B cell (primary cell): ENCODE data around the gene C19orf53. TPM values are rescaled to one million over a fixed set of nuclear protein-coding genes. Genes with fewer than 3 reads are reported as not detected.
A peak's percentile ranks its signal among the peaks of the same experiment; 100 is the strongest.

Source experiments
- ATAC-seq: fragments of 200-7000 bp; cut with Tn5 transposase; one replicate; pipeline ENCODE4 v1.10.0; 2021; ENCODE audit warnings: low read depth, mild to moderate bottlenecking, moderate number of reproducible peaks, moderate library complexity
- CTCF ChIA-PET: fragments of 350-600 bp; sonication (Branson Sonifier 250); formaldehyde crosslinking; loops from one replicate; lab custom pipeline; 2021; ENCODE audit warnings: antibody characterized with exemption, inconsistent platforms; lab: Charles Lee
- POLR2A ChIA-PET: fragments of 350-600 bp; sonication (Branson Sonifier 250); formaldehyde crosslinking; loops from one replicate; lab custom pipeline; 2021; ENCODE audit warnings: antibody characterized with exemption; lab: Charles Lee
- DNase-seq: peaks from one replicate; pipeline ENCODE4 v3.0.0; 2013
- H2AFZ ChIP-seq: 2 replicates; pipeline ENCODE4 v1.6.1; 2012; ENCODE audit warnings: mild to moderate bottlenecking, low read depth, low read length; ENCODE audit not compliant: insufficient read depth, poor library complexity, severe bottlenecking
- H3K27ac ChIP-seq, 2 donors: 1 replicate in 1 of 2; 2 replicates in 1 of 2; pipeline ENCODE4 v1.5.1; 2012 to 2013; ENCODE audit warnings: low read length in 2 of 2, mild to moderate bottlenecking in 2 of 2, moderate library complexity in 1 of 2
- H3K27me3 ChIP-seq, 4 experiments: fragments of 200-600 bp in 1 of 4; sonication (generic) in 1 of 4; replicated peaks in 1 of 4; 1 replicate in 2 of 4; 2 replicates in 2 of 4; pipeline versions ENCODE4 v1.6.1 to v1.7.0; 2013 to 2016; ENCODE audit warnings: low read length in 3 of 4, mild to moderate bottlenecking in 2 of 4, mixed read lengths in 1 of 4, moderate library complexity in 1 of 4; ENCODE audit not compliant: insufficient read depth in 4 of 4, control insufficient read depth in 3 of 4; ENCODE audit errors: control extremely low read depth in 1 of 4
- H3K36me3 ChIP-seq, 2 experiments: replicated peaks in 1 of 2; 1 replicate in 1 of 2; 2 replicates in 1 of 2; pipeline versions ENCODE4 v1.6.1 to v1.7.1; 2013; ENCODE audit warnings: low read length in 1 of 2; ENCODE audit not compliant: insufficient read depth in 2 of 2, control insufficient read depth in 1 of 2; ENCODE audit errors: control extremely low read depth in 1 of 2, extremely low read depth in 1 of 2
- H3K4me1 ChIP-seq, 2 donors: fragments of 200-600 bp in 1 of 2; sonication (generic) in 1 of 2; 1 replicate in 1 of 2; 2 replicates in 1 of 2; pipeline versions ENCODE4 v1.5.1 to v1.6.1; 2013 to 2017; ENCODE audit warnings: low read length in 2 of 2; ENCODE audit not compliant: control insufficient read depth in 2 of 2, insufficient read depth in 2 of 2
- H3K4me2 ChIP-seq: replicated peaks from 2 replicates; pipeline ENCODE3; 2012; ENCODE audit warnings: mild to moderate bottlenecking, low read depth, low read length; ENCODE audit not compliant: poor library complexity, severe bottlenecking
- H3K4me3 ChIP-seq, 5 experiments: fragments of 200-600 bp in 1 of 5; sonication (generic) in 1 of 5; 1 replicate in 3 of 5; 2 replicates in 2 of 5; pipeline versions ENCODE4 v1.5.1 to v1.7.0; 2011 to 2016; ENCODE audit warnings: low read length in 4 of 5, mild to moderate bottlenecking in 4 of 5, low read depth in 2 of 5, control low read depth in 1 of 5, moderate library complexity in 1 of 5; ENCODE audit not compliant: insufficient read depth in 1 of 5; ENCODE audit errors: control extremely low read depth in 1 of 5, extremely low read depth in 1 of 5
- H3K79me2 ChIP-seq: fragments of 200-600 bp; sonication (generic); one replicate; pipeline ENCODE4 v1.6.0; 2016; ENCODE audit warnings: low read length; ENCODE audit not compliant: control insufficient read depth, insufficient read depth
- H3K9ac ChIP-seq: fragments of 200-600 bp; sonication (generic); 2 replicates; pipeline ENCODE4 v1.6.1; 2017; ENCODE audit warnings: mild to moderate bottlenecking, low read length, moderate library complexity
- H3K9me3 ChIP-seq, 3 donors: one replicate each; pipeline versions ENCODE4 v1.6.1 to v1.7.1; 2013; ENCODE audit warnings: low read length in 2 of 3; ENCODE audit not compliant: control insufficient read depth in 2 of 3, insufficient read depth in 1 of 3; ENCODE audit errors: control extremely low read depth in 1 of 3
- H4K20me1 ChIP-seq: 2 replicates; pipeline ENCODE4 v1.6.0; 2012; ENCODE audit warnings: mild to moderate bottlenecking, low read length; ENCODE audit not compliant: insufficient read depth, control insufficient read depth, poor library complexity, severe bottlenecking
- H3K27ac Mint-ChIP-seq: one replicate; pipeline ENCODE4 v1.8.0; 2021; ENCODE audit warnings: mixed read lengths
- H3K27me3 Mint-ChIP-seq: one replicate; pipeline ENCODE4 v1.8.0; 2021; ENCODE audit warnings: mixed read lengths
- H3K4me1 Mint-ChIP-seq: one replicate; pipeline ENCODE4 v1.8.0; 2021; ENCODE audit warnings: mixed read lengths
- H3K4me3 Mint-ChIP-seq: one replicate; pipeline ENCODE4 v1.8.0; 2021; ENCODE audit warnings: mixed read lengths
- H3K9me3 Mint-ChIP-seq: one replicate; pipeline ENCODE4 v1.8.0; 2022; ENCODE audit warnings: mixed read lengths; ENCODE audit not compliant: insufficient read depth
- EZH2 ChIP-seq: IDR thresholded peaks from 2 replicates; pipeline ENCODE4 v1.6.1; 2012; ENCODE audit warnings: borderline replicate concordance, low read depth, mild to moderate bottlenecking, moderate library complexity, low read length; ENCODE audit not compliant: insufficient read depth, poor library complexity, severe bottlenecking
- WGBS: methylation state at CpG from one replicate; pipeline ENCODE4 v1.1.5; 2013; ENCODE audit warnings: missing lambda C conversion rate; ENCODE audit not compliant: insufficient coverage; 5-methylcytosine and 5-hydroxymethylcytosine counted together
- intact Hi-C: fragments of 100-400 bp; cut with micrococcal nuclease; formaldehyde crosslinking; loops from one replicate; pipeline ENCODE4 v1.10.0; 2022
- polyA plus RNA-seq: library from polyadenylated mRNA; depleted of rRNA; stranded (reverse); fragments of >200 nt; gene quantifications from 2 replicates; pipeline ENCODE4 v1.2.3, GENCODE V29; 2012
- total RNA-seq, 2 donors: library from RNA; stranded (reverse); fragments of 120-200 nt in 1 of 2; gene quantifications; 1 replicate in 1 of 2; 2 replicates in 1 of 2; pipeline versions ENCODE4 v1.2.3 to v1.2.4, GENCODE V29; 2013 to 2022
- TF ChIP-seq, protein P1 (sequence below): fragments of 200-600 bp; IDR thresholded peaks from one replicate; pipeline ENCODE4 v1.8.0; 2022; ENCODE audit warnings: antibody characterized with exemption, mild to moderate bottlenecking

Gene C19orf53
- total and polyA plus RNA-seq, 2 donors (not counting 1 experiment from before 2014, with no cell fraction given), result 62.5 to 110 TPM

DNA sequence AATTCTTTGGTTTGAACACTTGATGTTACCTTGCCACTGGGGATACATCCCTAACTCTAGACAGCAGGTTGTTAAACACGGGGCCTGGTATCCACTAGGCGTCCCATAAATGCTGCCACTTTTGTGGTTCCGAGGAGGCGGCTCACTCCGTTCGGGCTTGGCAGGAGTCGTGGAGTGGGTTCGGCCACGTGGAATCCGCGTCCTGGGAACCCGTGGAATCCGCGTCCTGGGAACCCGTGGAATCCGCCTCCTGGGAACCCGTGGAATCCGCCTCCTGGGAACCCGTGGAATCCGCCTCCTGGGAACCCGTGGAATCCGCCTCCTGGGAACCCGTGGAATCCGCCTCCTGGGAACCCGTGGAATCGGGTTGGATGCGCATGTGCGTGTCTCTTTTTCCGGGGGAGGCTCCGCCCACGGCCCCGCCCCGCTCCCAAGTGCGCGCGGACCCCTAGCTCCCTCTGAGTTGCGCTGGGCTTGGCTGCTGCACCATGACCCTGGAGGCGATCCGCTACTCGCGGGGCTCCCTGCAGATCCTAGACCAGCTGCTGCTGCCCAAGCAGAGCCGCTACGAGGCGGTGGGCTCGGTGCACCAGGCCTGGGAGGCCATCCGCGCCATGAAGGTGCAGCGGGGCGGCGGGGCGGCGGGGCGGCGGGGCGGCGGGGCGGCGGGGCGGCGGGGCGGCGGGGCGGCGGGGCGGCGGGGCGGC is 10.0 kb upstream of the C19orf53 start, which contains the start of gene MRI1:
Gene MRI1, plus strand, starts transcription at position 422 of the 707 bp plus-strand sequence. Its CDS starts 67 bp downstream, at position 489.
- TF ChIP-seq, protein P1, sequence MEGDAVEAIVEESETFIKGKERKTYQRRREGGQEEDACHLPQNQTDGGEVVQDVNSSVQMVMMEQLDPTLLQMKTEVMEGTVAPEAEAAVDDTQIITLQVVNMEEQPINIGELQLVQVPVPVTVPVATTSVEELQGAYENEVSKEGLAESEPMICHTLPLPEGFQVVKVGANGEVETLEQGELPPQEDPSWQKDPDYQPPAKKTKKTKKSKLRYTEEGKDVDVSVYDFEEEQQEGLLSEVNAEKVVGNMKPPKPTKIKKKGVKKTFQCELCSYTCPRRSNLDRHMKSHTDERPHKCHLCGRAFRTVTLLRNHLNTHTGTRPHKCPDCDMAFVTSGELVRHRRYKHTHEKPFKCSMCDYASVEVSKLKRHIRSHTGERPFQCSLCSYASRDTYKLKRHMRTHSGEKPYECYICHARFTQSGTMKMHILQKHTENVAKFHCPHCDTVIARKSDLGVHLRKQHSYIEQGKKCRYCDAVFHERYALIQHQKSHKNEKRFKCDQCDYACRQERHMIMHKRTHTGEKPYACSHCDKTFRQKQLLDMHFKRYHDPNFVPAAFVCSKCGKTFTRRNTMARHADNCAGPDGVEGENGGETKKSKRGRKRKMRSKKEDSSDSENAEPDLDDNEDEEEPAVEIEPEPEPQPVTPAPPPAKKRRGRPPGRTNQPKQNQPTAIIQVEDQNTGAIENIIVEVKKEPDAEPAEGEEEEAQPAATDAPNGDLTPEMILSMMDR, result no peak
- TF ChIP-seq EZH2, result no peak
- WGBS, result 24% methylated on average over 52 of the region's 67 CpGs
- Histone ChIP-seq H3K27ac (peak within 1 kb of the TSS; percentile 43 to 66), H4K20me1 (no peaks in the 10 kb centered on the region), H3K9ac (peak within 1 kb of the TSS; percentile 83), H2AFZ (peak within 1 kb of the TSS; percentile 81), H3K27me3 (peaks cover 0 to 6% (median 0%) of the 10 kb centered on the region in 4 experiments), H3K4me2 (peak within 1 kb of the TSS; percentile 88), H3K36me3 (peaks cover 0 to 17% of the 10 kb centered on the region in 2 experiments), H3K79me2 (peaks cover 9% of the 10 kb centered on the region), H3K9me3 (peaks cover 0 to 7% (median 0%) of the 10 kb centered on the region in 3 donors), H3K4me3 (peak within 1 kb of the TSS; percentile 47 to 85 (median 60)), H3K4me1 (peaks cover 11 to 19% of the 10 kb centered on the region in 2 donors)
- CTCF ChIA-PET, result interaction anchor here (1.1 to 2.0 kb wide), 2 partner anchors 19 to 98 kb away, joined by 4 read pairs; no protein-coding TSS in a partner anchor
- Mint-ChIP-seq H3K27ac (peak within 1 kb of the TSS; percentile 76), H3K9me3 (no peaks in the 10 kb centered on the region), H3K27me3 (no peaks in the 10 kb centered on the region), H3K4me1 (peaks cover 18% of the 10 kb centered on the region), H3K4me3 (peak within 1 kb of the TSS; percentile 89)
- intact Hi-C loops, result loop anchor here (1.0 kb wide), 1 partner anchor 16 kb away; no protein-coding TSS in a partner anchor
- DNase-seq, result peak; percentile 71
- POLR2A ChIA-PET, result interaction anchor here (1.1 to 1.6 kb wide), 3 partner anchors 10 to 98 kb away, joined by 4 to 7 read pairs (median 6); partner anchors contain the start of gene C19orf53
- ATAC-seq, result peak; percentile 91
